GM12891 (cell line): Measurements from ENCODE around the gene GNB1L.

Experiments
- DNase-seq: peaks from one replicate; pipeline ENCODE4 v3.0.0; 2011; ENCODE audit warnings: low spot score; ENCODE audit not compliant: insufficient read length
- FAIRE-seq: peaks from 2 replicates; lab custom pipeline; 2011; peaks lifted over from hg19 to GRCh38; lab: Jason Lieb, UNC
- PAX5 ChIP-seq: IDR thresholded peaks from 2 replicates; pipeline ENCODE4 v1.6.1; 2011; ENCODE audit warnings: low read length, moderate library complexity, mild to moderate bottlenecking; ENCODE audit not compliant: insufficient read depth, severe bottlenecking
- POLR2A ChIP-seq: IDR thresholded peaks from 2 replicates; pipeline ENCODE4 v1.6.1; 2011; ENCODE audit warnings: low read depth, low read length, control low read depth
- POLR2AphosphoS5 ChIP-seq: IDR thresholded peaks from 2 replicates; pipeline ENCODE4 v1.6.1; 2011; ENCODE audit warnings: low read depth, low read length, control low read depth
- POU2F2 ChIP-seq: IDR thresholded peaks from 2 replicates; pipeline ENCODE4 v1.6.1; 2011; ENCODE audit warnings: low read depth, mild to moderate bottlenecking, control low read depth, low read length, moderate library complexity
- SPI1 ChIP-seq: IDR thresholded peaks from 2 replicates; pipeline ENCODE4 v1.6.1; 2011; ENCODE audit warnings: low read depth, low read length, control low read depth
- TAF1 ChIP-seq: IDR thresholded peaks from 2 replicates; pipeline ENCODE4 v1.6.1; 2011; ENCODE audit warnings: low read depth, low read length, control low read depth

The GNB1L gene

DNA sequence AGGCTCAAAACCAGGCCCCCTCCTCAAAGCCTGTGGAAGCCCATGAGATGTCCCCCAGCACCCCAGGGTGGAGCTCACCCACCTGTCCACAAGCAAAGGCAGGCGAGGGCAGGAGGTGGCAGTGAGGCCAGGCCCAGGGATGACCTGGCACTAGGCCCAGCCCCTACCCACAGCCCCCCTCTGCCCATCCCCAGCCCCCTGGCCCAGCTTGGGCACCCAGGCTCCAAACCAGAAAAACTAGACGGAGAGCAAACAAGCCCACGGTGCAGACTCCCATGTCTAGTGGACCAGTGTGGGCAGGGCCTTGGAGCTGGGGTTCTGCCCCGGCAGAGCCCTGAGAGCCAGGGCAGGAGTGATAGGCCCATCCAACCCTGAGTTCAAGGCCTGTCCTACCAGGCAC lies 111.0 kb downstream of the GNB1L start:
- TF ChIP-seq POLR2AphosphoS5 (no peak), PAX5 (no peak), POLR2A (no peak), POU2F2 (no peak), TAF1 (no peak), SPI1 (no peak)
- FAIRE-seq, result no peak
- no peak for DNase-seq

DNA sequence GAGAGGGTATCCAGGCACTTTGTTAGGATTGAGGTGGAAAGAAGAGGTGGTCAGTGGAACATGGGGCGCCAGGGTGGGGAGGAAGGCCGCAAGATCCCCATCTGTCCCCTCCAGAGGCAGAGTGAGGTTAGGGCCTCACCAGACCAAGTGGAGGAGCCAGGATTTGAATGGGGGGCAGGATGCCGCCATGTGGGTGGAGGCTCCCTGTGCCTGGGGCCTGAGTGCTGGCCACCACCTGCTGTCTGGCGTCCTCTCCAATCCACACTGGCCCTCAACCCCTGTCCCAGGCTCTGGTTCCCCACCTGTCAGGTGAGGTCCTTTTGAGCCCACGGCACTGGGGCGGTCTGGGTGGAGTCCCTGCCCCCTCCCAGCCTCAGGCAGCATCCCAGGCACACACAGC lies 111.6 kb downstream of the GNB1L start:
- FAIRE-seq, result no peak
- TF ChIP-seq POLR2A (no peak), POU2F2 (no peak), PAX5 (no peak), SPI1 (no peak), TAF1 (no peak), POLR2AphosphoS5 (no peak)
- no peak for DNase-seq

DNA sequence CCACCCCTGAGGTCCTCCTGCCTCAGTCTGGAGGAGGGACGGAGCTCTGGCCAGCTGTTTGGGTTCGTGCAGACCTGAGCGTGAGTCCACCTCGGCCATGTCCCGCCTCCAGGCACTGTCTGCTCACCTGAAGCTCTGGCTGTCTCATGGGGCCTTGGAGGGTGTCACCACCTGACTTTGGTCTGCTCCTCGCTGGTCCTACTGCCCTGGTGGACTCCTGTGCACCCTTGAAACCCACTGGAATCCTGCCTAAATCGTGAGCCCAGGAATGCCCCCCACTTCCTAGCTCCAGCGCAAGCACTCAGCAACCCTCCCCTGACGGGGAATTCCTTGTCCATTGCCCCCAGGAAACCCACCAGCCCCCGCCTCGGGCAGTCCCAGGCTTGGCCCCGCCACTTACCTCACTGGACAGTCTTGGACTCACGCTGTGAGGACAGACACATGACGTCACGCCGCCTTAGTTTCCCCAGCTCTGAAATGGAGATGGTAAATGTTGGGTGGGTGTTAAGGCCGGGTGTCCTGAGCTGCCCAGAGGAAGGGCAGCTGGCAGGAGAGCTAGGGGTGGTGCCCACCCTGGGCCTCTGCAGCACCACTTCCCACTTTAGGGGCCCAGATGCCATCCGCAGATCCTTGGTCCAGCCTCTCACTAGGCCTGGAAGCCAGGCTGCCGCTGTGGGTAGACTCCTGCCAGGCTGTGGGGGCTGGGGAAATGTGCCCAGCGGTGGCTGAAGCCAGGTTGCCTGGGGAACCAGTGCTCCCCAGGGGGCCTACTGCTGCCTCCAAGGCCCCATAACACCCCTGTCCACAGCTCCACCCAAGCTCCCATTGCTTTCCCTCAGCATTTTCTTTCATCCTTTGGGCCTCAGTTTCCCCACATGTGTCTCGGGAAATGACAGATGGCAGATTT lies 112.3 kb downstream of the GNB1L start:
- FAIRE-seq (no peak), DNase-seq (no peak)
- TF ChIP-seq PAX5 (no peak), TAF1 (no peak), POU2F2 (no peak)

DNA sequence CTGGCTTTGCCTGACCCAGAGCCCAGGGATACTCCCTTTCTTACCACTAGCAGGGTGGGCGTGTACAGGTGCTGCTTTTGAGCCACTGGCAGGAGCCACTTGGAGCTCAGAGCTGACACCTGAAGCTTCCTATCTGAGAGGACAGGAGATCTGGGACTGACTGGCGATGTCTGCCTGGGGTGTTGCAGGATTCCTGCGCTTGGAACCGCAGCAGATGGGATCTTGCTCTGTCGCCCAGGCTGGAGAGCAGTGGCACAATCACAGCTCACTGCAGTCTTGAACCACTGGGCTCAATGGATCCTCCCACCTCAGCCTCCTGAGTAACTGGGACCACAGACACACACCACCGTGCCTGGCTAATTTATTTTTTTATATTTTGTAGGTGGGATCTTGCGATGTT lies 113.6 kb downstream of the GNB1L start:
- TF ChIP-seq POLR2A, result no peak
- no peak for TF ChIP-seq TAF1
- TF ChIP-seq POU2F2, result no peak
- no peak for TF ChIP-seq POLR2AphosphoS5
- no peak for TF ChIP-seq PAX5
- TF ChIP-seq SPI1, result no peak
- FAIRE-seq, result no peak
- no peak for DNase-seq

DNA sequence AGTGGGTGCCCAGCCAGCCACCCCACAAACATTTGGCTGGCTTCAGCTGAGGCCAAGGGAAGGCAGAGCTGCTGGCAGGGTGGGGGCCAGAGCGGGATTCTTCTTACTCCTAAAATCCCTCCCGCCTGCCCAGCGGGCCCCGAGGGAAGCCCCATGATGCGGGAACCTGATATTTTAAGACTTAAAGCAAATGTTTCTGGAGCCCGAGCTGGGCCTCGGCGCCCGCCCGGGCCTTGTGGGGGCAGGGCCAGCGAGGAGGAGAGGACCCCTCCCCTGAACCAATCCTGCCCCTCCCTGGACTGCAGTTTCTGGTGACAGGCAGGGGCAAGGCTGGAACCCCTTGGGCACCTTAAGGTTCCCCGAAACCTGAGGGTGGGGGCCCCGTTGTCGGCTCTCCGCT lies 114.1 kb downstream of the GNB1L start:
- DNase-seq (no peak), FAIRE-seq (no peak)
- TF ChIP-seq POLR2AphosphoS5 (no peak), POLR2A (no peak), PAX5 (no peak), TAF1 (no peak), SPI1 (no peak), POU2F2 (no peak)

DNA sequence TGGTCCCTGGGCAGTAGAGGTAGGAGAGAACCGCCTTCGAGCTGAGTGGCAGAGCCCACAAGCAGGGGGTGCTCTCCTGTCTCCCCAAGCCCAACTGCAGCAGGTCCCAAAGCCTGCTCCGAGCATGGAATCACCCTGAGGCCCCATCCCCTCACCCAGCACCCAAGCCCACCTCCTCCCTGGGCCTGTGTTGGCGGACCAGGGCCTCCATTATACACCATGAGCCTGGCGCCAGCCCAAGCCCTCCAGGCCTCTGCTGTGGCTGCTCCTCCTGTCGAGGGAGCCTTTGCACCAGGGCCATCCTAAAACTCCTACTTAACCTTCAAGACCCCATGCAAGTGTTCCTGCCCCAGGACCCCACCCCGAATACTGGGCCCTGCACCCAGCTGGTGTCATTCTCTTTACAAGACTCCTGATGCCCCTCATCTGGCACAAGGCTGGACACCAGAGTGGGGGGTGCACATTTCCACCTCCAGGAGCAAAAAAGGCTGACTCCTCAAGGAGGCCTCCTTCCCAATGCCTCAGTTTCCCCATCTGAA lies 114.7 kb downstream of the GNB1L start:
- TF ChIP-seq POLR2AphosphoS5 (no peak), POU2F2 (no peak), POLR2A (no peak), TAF1 (no peak), SPI1 (no peak)
- FAIRE-seq (no peak), DNase-seq (no peak)

DNA sequence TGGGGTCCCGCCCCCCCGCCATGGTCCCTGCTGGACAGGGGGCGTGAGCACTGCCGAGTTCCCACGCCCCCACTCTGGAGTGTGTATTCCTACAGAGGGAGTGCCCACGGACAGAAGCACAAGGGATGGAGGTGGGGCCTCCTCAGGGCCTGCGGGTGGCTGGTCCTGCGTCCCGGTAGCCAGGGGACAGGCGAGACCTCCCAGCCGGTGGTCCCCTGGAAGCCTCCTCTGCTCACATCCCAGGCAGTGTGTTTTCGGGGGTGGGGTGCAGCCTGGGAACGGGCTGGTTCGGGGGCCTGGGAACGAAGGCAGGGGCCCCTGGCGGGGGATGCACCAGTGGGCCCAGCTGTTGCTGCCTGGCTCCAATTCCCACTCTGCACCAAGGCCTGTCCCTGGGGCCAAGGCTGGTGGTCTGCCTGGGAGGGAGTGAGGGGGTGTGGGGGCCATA lies 115.2 kb downstream of the GNB1L start:
- FAIRE-seq, result no peak
- DNase-seq, result no peak
- TF ChIP-seq POLR2A, result no peak
- no peak for TF ChIP-seq SPI1
- TF ChIP-seq PAX5, result no peak
- no peak for TF ChIP-seq POU2F2
- no peak for TF ChIP-seq TAF1
- no peak for TF ChIP-seq POLR2AphosphoS5

DNA sequence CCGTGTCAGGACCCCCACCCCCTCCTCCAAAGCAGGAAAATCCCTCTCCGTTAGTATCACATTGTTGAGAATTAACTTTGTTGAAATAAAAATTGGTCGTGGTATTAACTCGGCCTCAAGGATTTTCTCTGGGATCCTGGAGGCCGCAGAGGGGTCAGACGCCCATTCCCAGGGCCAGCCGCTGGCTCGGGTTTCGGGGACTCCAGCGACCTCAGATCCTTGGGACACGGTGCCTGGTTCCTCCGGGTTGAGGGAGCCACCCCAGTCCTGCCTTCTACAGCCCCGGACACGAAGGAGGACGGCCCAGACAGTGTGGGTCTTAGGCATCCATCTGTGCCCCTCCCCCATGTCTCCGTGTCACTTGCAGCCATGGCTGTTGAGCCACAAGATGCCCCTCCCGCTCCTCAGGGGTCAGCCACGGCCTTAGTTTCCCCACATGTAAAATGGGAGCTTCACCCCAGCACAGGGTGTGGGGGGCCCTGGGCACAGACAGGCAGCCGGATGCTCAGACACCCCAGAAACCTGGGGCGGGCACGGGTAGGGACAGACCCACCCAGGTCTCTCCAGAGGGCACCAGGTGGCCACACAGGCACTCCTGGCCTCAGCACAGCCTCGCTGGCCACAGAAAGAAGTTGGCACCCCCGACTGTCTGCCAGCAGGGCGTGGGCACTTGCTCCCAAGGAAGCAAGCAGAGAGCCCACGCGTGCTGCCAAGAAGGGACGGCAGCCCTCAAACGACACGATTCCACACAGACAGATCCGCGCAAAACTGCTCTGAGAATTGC lies 115.8 kb downstream of the GNB1L start:
- no peak for DNase-seq
- no peak for FAIRE-seq

DNA sequence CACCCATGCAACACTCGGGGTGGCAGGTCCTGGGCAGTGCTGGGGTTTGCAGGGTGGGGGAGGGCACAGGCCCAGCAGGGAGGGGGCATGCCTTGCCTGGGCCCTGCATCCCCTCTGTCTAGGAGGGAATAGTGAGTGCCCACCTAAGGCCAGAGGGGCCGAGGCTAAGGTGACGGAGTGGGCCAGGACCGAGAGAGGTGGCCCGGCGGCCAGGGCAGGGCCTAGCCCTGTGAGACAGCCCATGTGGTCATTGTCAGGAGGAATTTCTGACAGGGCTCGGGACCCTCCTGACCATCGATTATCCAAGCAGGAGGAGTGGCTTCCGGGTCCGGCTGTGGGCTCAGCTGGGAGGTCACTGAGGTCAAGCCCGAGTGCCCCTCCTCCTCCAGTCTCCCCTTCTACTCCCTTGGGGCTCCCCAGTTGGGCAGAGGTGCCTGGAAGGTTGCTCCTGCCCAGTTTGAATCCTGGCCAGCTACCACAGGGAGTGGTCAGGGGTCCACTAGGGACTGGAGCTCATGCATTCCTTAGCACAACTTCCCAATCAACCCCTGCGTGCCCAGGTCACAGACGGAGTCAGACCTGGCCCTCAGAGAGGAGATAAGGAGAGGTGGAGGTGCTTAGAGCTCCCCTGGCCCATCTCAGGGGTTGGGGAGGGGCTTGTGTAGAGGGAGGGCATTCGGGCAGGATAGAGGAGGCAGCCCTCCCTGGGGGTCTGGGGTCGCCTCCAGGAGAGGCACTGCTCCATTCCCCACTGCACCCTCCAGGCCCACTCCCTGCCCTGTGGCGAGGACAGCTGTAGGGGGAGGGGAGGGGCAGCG lies 116.6 kb downstream of the GNB1L start:
- no peak for FAIRE-seq
- no peak for DNase-seq
- no peak for TF ChIP-seq POLR2AphosphoS5
- TF ChIP-seq PAX5, result no peak
- TF ChIP-seq POLR2A, result no peak
- TF ChIP-seq POU2F2, result no peak
- no peak for TF ChIP-seq TAF1
- TF ChIP-seq SPI1, result no peak

More for the DNA sequence above, 115.8 kb downstream of the GNB1L start:
- no peak for TF ChIP-seq PAX5
- no peak for TF ChIP-seq SPI1
- no peak for TF ChIP-seq POLR2AphosphoS5
- no peak for TF ChIP-seq POU2F2
- no peak for TF ChIP-seq POLR2A
- no peak for TF ChIP-seq TAF1
